PC-3 (cell line): ENCODE data around the gene GRXCR2.

Source experiments
- EZH2 ChIP-seq: fragments of 300-600 bp; sonication (generic); IDR thresholded peaks from one replicate; pipeline ENCODE4 v1.6.1; 2017; ENCODE audit warnings: antibody characterized with exemption, mild to moderate bottlenecking, low read length; ENCODE audit not compliant: unreplicated experiment
- EZH2phosphoT487 ChIP-seq: fragments of 300-600 bp; sonication (generic); IDR thresholded peaks from 2 replicates; pipeline ENCODE4 v1.6.1; 2018; ENCODE audit warnings: mild to moderate bottlenecking, antibody characterized with exemption, low read length, borderline replicate concordance
- TF ChIP-seq, protein P1 (sequence below): fragments of 300-600 bp; sonication (generic); conservative IDR thresholded peaks from 2 replicates; pipeline ENCODE4 v1.5.1; 2017; ENCODE audit warnings: antibody characterized with exemption, low read depth, mild to moderate bottlenecking, low read length

DNA sequence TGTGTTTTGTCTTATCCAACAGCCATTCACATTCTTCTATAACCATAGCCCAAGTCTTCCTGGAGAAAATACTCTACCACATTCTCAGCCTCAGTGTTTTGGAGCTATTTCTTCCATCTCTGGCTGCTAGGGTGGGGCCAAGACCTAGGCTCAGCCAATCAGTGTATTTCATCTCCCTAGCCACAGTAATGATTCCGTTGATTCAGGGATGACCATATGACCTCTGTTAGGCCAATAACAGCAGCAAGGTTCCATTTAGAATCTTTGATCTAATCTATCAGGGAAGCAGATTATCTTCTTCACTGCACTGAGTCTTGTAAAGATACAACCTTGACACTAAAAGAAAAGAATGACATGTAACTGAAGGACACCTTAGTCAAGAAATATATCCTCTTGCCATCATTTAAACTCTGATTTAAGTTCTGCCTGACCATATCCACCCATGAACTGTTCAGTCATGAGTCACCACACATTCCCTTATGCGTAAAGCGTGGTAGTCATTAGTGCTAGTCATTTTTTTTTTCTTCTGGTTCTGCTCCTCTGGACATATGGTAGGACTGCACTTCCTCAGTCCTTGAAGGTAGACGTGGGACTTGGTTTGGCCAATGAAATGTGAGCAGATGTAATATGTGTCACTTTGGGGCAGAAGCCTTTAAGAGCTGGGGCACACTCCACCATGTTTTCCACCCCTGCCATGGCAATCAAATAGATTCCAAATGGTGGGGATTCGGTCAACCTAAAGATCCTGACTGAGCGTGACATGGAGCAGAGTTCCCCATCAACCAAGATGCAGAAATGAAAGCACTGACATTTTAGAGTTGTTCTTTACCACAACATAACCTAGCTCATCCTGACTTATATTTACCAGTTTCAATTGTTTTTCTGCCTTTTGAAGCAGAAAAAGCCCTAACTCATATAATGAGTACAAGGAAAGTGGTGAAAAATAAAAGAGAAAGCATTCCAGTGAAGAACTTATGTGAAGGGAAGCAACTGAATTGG, 25.0 kb downstream of the GRXCR2 start:
- TF ChIP-seq, protein P1, sequence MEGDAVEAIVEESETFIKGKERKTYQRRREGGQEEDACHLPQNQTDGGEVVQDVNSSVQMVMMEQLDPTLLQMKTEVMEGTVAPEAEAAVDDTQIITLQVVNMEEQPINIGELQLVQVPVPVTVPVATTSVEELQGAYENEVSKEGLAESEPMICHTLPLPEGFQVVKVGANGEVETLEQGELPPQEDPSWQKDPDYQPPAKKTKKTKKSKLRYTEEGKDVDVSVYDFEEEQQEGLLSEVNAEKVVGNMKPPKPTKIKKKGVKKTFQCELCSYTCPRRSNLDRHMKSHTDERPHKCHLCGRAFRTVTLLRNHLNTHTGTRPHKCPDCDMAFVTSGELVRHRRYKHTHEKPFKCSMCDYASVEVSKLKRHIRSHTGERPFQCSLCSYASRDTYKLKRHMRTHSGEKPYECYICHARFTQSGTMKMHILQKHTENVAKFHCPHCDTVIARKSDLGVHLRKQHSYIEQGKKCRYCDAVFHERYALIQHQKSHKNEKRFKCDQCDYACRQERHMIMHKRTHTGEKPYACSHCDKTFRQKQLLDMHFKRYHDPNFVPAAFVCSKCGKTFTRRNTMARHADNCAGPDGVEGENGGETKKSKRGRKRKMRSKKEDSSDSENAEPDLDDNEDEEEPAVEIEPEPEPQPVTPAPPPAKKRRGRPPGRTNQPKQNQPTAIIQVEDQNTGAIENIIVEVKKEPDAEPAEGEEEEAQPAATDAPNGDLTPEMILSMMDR, result no peak
- TF ChIP-seq EZH2, result no peak
- TF ChIP-seq EZH2phosphoT487, result no peak
